Gastroesophageal sphincter (tissue), 3 donors: ENCODE measurements around the gene IL27RA.

ENCODE experiments used
- CTCF ChIP-seq, 4 experiments: fragments of 200-600 bp in 2 of 4; fragments of 450-650 bp in 2 of 4; sonication (generic) in 1 of 4; IDR thresholded peaks; one replicate each; pipeline ENCODE4 v1.5.1; 2017 to 2019; ENCODE audit warnings: antibody characterized with exemption in 4 of 4, mild to moderate bottlenecking in 2 of 4, moderate library complexity in 2 of 4
- EP300 ChIP-seq: sonication (generic); formaldehyde crosslinking; IDR thresholded peaks from one replicate; pipeline ENCODE4 v1.6.1; 2017; ENCODE audit warnings: antibody characterized with exemption, mild to moderate bottlenecking

DNA sequence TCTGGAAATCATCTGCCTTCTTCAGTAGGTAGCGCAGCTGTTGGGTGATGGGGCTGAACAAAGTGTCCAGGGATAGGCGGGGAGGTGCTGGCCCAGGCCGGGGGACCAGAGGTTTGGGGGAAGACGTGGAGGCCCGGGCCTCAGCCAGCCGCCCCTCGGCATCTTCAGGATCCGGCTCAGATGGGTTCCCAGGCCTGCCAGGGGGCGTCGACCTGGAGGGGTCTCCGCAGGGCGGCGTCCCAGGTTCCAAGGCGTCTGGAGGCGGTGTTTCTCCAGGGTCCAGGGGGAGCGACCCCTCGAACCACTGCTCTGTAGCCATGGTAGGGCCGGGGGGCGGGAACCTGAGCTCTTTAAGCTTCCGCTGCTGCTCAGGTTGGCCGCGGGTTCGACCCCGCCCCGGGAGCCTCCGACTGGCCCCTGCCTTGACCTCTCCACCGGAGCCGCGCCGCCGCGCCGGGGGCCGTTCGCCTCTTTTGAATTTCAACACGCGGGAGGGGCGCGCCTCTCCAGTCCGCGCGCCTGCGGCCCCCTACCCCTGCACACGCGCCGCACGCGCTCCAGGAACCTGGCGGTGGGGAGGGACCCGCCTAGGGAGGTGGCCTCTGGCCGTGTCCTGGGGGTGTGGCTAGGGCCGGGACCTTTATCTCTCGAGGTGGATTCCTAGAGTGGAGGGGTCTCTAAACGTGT is 53.9 kb downstream of the IL27RA start, which contains the start of gene C19orf67:
- TF ChIP-seq CTCF (IDR thresholded peaks at IDR 0.05) (no peak), EP300 (no peak)
